Stimulated activated CD8-positive, alpha-beta memory T cell treated with anti-CD3 and anti-CD28 coated beads, Interleukin-4, amount 100 ng/mL, for 1 hour (primary cell): ENCODE results near the gene NOC2L.
"Not testable (repeated sequence)": the region's sequence is repeated elsewhere in the genome, so short reads cannot be mapped to it uniquely, and the experiment has no call there.

ENCODE experiments used
- DNase-seq, 2 donors: peaks; one replicate each; pipeline ENCODE4 v3.0.0-alpha.2; 2020; ENCODE audit warnings: low read depth in 2 of 2, low spot score in 1 of 2

The NOC2L gene

DNA sequence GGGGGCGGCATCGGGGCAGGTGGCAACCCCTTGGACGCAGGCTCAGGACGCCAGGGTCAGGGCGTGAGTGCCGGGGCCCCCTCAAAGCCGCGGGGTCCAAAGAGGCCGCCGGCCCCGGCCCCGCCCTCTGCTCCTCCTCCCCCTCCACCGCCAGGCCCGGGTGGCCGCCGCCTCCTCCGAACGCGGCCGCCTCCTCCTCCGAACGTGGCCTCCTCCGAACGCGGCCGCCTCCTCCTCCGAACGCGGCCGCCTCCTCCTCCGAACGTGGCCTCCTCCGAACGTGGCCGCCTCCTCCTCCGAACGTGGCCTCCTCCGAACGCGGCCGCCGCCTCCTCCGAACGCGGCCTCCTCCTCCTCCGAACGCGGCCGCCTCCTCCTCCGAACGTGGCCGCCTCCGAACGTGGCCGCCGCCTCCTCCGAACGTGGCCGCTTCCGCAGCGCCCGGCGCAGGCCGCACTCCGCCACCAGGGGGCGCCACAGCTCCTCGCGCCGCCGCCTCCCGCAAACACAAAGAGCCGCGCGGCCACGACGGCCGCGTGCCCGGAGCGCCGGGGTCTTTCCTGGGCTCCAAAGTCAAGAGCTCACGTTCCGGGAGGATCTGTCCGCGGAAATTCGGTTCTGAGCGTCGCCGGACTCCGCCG, 54.6 kb downstream of the NOC2L start:
- DNase-seq, result peak; percentile 65 to 72

DNA sequence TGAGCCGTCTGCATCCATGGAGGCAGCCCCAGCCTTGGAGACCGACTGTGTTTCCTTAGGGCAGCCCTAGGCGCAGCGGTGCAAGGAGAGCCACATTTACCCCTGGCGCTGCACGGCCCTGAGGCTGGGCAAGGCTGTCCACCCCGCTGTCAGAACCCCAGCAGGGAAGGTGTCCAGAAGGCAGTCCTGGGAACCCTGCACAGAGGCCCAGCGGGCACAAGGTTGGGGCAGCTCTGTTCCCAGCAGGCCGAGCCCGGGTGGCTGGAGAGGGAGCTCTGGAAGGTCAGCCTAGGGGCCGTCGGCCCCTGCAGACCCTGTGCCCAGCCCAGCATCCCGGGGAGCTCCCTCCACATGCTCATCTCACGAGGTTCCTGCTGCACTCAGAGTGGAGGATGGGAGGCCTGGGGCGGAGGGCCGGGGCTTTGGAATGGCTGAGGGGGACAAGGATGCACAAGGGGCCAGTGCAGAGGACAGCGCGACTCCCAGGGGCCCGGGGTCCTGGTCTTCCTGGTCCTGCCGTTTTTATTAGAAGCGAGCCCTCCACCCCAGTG, 55.3 kb downstream of the NOC2L start:
- no peak for DNase-seq

DNA sequence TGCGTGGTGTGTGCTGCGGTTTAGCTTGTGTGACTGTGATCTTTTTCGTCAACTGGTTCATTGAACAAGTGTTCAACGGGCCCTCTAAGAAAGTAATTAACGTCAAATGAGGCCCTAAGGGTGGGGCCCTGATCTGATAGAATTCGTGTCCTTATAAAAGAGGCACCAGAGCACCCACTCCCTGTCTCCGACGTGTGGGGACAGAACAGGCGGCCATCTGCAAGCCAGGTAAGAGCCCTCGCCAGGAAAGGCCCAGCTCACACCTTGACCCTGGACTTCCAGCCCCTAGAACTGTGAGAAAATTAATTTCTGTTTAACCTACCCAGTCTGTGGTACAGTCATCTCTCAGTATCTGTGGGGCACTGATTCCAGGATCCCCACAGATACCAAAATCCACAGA, 55.8 kb downstream of the NOC2L start:
- DNase-seq, result no peak

DNA sequence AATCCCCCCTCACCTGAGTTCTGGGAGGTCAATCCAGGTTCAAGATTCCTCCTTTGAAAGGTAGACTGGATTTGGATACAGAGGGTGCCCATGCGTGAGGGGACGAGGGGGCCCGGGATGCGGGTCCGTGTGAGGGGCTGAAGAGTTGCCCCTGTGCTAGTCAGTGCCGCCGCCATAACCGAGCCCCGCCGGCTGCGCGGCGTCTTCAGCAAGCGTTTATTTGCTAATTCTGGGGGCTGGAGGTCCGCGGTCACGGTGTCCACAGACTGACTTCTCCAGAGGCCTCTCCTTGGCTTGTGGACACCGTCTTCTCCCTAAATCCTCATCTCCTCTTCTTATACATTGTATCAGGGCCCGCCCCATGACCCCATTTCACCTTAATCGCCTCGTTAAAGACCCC, 56.3 kb downstream of the NOC2L start:
- DNase-seq, result no peak

DNA sequence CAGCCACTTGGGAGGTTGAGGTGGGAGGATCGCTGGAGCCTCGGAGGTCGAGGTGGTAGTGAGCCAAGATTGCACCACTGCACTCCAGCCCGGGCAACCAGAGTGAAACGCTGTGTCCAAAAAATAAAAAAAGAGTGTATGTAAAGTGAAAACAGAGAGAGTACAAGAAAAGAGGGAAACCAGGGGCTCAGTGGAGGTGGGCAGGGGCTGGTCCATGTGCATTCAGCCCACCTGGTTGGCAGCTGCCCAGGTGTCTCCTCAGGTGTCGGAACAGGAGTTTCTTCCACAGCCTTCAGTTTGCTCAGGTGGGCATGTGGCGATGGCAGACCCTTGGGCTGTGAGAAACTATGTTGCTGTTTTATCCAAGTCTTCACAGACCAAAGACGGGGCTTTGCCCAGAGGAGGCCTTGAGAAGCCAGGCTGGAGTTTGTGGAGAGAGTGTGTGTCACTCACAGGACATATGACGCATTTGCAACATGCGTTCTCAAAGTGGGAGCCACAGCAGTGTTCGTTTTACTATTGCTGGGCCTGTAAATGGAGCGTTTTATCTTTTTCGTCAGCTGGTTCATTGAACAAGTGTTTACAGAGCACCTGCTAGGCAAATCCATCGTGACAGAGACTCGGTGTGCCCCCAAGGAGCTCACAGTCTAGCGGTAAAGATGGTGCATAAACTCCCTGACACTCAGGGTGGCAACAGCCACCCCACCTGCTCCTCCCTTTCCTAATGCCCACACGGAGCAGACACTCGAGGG, 57.8 kb downstream of the NOC2L start:
- DNase-seq, result no peak

DNA sequence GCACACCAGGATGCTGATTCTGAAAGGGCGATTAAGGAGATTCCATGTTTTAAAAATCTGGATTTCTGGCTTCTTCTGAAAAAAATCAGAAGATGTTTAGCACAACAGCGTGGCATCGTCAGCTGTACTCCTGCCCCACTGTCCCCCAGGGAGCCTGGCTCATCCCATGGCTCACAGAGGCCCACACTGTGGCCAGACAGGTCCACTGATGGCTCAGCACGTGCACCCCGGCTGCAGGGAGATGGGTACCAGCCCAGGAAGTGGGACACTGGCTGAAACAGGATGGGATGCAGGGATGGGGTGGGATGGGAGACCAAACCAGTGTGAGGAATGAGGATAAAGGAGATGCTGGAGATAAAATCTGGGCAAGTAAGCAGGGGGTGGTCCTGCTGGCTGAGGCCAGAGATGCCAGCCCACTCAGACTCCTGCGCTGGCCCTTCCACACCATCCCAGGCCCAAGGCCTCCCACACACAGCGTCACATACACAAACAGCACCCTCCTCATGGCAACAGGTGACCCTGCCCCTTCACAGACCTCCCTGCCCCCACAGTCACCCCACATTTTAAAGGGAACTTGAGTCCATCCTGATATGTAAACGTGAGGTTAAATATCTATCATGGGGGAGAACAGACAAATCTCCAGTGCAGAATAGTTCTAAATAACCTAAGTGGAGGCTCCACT, 59.3 kb downstream of the NOC2L start:
- DNase-seq, result no peak

DNA sequence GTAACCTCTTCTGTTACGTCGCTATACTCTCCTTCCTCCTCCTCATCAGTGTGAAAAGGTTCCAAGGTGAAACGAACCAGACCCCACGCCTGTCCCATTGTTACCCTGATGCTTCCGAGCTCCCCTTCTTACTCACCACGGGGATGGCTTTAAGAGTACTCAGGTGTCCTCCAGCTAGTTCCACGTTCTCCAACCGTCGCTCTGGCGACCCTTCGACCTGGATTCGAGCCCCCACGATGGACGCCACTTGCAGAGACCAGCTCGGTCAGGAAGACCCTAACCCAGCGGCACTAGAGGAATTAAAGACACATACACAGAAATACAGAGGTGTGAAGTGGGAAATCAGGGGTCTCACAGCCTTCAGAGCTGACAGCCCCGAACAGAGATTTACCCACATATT, 61.1 kb downstream of the NOC2L start:
- DNase-seq, result not testable (repeated sequence)

DNA sequence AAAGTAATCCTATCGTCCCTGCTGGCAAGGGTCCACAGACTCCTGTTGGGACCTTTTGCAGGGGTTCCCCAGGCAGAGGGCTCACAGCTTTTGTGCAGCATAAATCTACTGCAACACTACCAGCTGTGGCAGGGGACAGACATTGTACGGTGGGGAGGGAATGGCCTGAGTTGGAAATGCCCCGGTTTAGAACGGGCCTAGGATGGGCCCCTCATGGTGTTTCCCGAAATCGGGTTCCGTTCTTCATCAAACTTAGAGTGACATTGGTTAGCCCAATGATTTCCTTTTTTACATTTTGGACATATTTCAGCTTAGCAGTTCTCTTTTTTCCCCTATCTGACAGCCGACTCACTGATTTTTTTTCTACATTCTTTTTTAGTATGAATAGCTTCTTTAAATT, 61.8 kb downstream of the NOC2L start:
- no peak for DNase-seq
